Keratinocyte (primary cell): ENCODE data around the gene ARHGEF16. TPM values are rescaled to one million over a fixed set of nuclear protein-coding genes. Genes with fewer than 3 reads are reported as not detected.

ENCODE experiments used
- DNase-seq: peaks from one replicate; pipeline ENCODE4 v3.0.0-alpha.2; 2011; ENCODE audit warnings: low read depth, missing footprints, low spot score
- FAIRE-seq: peaks from 2 replicates; lab custom pipeline; 2011; peaks lifted over from hg19 to GRCh38; lab: Jason Lieb, UNC
- H2AFZ ChIP-seq: 2 replicates; pipeline ENCODE4 v1.6.0; 2012; ENCODE audit warnings: low read length, control low read depth, inconsistent platforms; ENCODE audit not compliant: control insufficient read depth
- H3K27ac ChIP-seq: 2 replicates; pipeline ENCODE4 v1.5.1; 2011; ENCODE audit warnings: low read length; ENCODE audit not compliant: control insufficient read depth, insufficient read depth
- H3K27me3 ChIP-seq: 3 replicates; pipeline ENCODE4 v1.6.0; 2011; ENCODE audit warnings: low read length; ENCODE audit not compliant: control insufficient read depth, insufficient read depth; ENCODE audit errors: extremely low read depth
- H3K36me3 ChIP-seq, 2 experiments: 2 replicates in 1 of 2; 3 replicates in 1 of 2; pipeline ENCODE4 v1.5.1; 2011; ENCODE audit warnings: low read length in 2 of 2, mild to moderate bottlenecking in 1 of 2; ENCODE audit not compliant: control insufficient read depth in 2 of 2, insufficient read depth in 2 of 2; ENCODE audit errors: extremely low read depth in 1 of 2
- H3K4me1 ChIP-seq: 3 replicates; pipeline ENCODE4 v1.5.1; 2011; ENCODE audit warnings: low read length; ENCODE audit not compliant: control insufficient read depth, insufficient read depth; ENCODE audit errors: extremely low read depth
- H3K4me2 ChIP-seq: 3 replicates; pipeline ENCODE4 v1.6.0; 2011; ENCODE audit warnings: low read depth, low read length; ENCODE audit not compliant: control insufficient read depth, insufficient read depth; ENCODE audit errors: extremely low read depth
- H3K4me3 ChIP-seq, 3 experiments: fragments of 200-600 bp in 1 of 3; sonication (generic) in 1 of 3; 2 replicates in 2 of 3; 3 replicates in 1 of 3; pipeline ENCODE4 v1.5.1; 2011 to 2016; ENCODE audit warnings: low read length in 3 of 3, mild to moderate bottlenecking in 3 of 3, control low read depth in 2 of 3, inconsistent platforms in 1 of 3, low read depth in 1 of 3, mixed read lengths in 1 of 3, mixed run types in 1 of 3, moderate library complexity in 1 of 3; ENCODE audit not compliant: control insufficient read depth in 2 of 3, insufficient read depth in 2 of 3; ENCODE audit errors: extremely low read depth in 1 of 3
- H3K79me2 ChIP-seq: 2 replicates; pipeline ENCODE4 v1.6.0; 2012; ENCODE audit warnings: low read length; ENCODE audit not compliant: control insufficient read depth, insufficient read depth
- H3K9ac ChIP-seq: 3 replicates; pipeline ENCODE4 v1.6.0; 2011; ENCODE audit warnings: low read length; ENCODE audit not compliant: control insufficient read depth, insufficient read depth; ENCODE audit errors: extremely low read depth
- H3K9me1 ChIP-seq: 3 replicates; pipeline ENCODE4 v1.6.0; 2011; ENCODE audit warnings: low read length; ENCODE audit not compliant: control insufficient read depth, insufficient read depth; ENCODE audit errors: extremely low read depth
- H3K9me3 ChIP-seq: 2 replicates; pipeline ENCODE4 v1.5.1; 2012; ENCODE audit warnings: low read depth, low read length; ENCODE audit not compliant: control insufficient read depth
- H4K20me1 ChIP-seq: 3 replicates; pipeline ENCODE4 v1.6.0; 2011; ENCODE audit warnings: low read length; ENCODE audit not compliant: control insufficient read depth, insufficient read depth; ENCODE audit errors: extremely low read depth
- EZH2 ChIP-seq: IDR thresholded peaks from one replicate; pipeline ENCODE4 v1.6.1; 2012; ENCODE audit warnings: inconsistent platforms, mild to moderate bottlenecking, low read length, moderate library complexity
- dilution Hi-C: fragments of 300-500 bp; cut with MboI; formaldehyde crosslinking; loops from one replicate; pipeline ENCODE4 v1.7.0; 2020; ENCODE audit warnings: low sequenced_read_pairs; ENCODE audit not compliant: extremely low pct_ligation_motif_present
- polyA plus RNA-seq, 5 experiments: library from polyadenylated mRNA; depleted of rRNA in 3 of 5; stranded (reverse) in 3 of 5; stranded (forward) in 1 of 5; unstranded in 1 of 5; fragments of >200 nt; gene quantifications; 1 replicate in 1 of 5; 2 replicates in 3 of 5; 3 replicates in 1 of 5; pipeline versions ENCODE4 v1.2.1 to v1.2.3, GENCODE V29; 2011 to 2012; ENCODE audit warnings: missing spikeins in 2 of 5, low read depth in 1 of 5, low replicate concordance in 1 of 5
- TF ChIP-seq, protein P1 (sequence below), 3 experiments: IDR thresholded peaks in 1 of 3; conservative IDR thresholded peaks in 1 of 3; optimal IDR thresholded peaks in 1 of 3; 2 replicates in 2 of 3; 3 replicates in 1 of 3; pipeline versions ENCODE3 to v1.5.1; 2011; ENCODE audit warnings: low read length in 3 of 3, mild to moderate bottlenecking in 3 of 3, moderate library complexity in 2 of 3, control low read depth in 1 of 3, inconsistent platforms in 1 of 3; ENCODE audit not compliant: insufficient read depth in 2 of 3; ENCODE audit errors: extremely low read depth in 1 of 3

ARHGEF16 gene
- polyA plus RNA-seq, 1 donor (not counting 4 experiments of a cell fraction or from before 2014, with no cell fraction given), result 6.2 TPM

DNA sequence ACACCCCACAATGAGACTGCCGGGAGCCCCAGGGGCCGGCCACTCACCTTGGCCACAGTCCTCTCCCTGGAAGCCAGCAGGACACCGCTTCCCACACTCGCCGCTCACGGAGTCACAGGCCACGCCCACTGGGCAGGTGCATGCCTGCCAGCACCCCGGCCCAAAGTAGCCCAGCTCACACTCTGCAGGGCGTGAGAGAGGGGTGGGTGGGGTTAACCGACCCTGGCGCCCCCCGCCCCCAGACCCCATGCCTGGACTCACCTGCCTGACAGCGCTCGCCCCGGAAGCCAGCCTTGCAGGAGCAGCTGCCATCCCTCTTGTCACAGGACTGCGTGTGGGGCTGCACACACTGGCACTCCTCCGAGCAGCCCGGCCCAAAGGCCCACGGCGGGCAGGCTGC lies 50.7 kb downstream of the ARHGEF16 start:
- Histone ChIP-seq H3K4me2 (no peak overlapping the region), H3K79me2 (no peaks in the 10 kb centered on the region), H3K9ac (no peak overlapping the region), H3K27me3 (peaks cover 11% of the 10 kb centered on the region), H2AFZ (no peak overlapping the region), H3K4me1 (peaks cover 6% of the 10 kb centered on the region), H3K9me1 (no peaks in the 10 kb centered on the region), H3K27ac (no peak overlapping the region), H3K36me3 (no peaks in the 10 kb centered on the region), H4K20me1 (no peaks in the 10 kb centered on the region), H3K4me3 (no peak overlapping the region), H3K9me3 (no peaks in the 10 kb centered on the region)
- dilution Hi-C loops, result no loop called here
- TF ChIP-seq, protein P1, sequence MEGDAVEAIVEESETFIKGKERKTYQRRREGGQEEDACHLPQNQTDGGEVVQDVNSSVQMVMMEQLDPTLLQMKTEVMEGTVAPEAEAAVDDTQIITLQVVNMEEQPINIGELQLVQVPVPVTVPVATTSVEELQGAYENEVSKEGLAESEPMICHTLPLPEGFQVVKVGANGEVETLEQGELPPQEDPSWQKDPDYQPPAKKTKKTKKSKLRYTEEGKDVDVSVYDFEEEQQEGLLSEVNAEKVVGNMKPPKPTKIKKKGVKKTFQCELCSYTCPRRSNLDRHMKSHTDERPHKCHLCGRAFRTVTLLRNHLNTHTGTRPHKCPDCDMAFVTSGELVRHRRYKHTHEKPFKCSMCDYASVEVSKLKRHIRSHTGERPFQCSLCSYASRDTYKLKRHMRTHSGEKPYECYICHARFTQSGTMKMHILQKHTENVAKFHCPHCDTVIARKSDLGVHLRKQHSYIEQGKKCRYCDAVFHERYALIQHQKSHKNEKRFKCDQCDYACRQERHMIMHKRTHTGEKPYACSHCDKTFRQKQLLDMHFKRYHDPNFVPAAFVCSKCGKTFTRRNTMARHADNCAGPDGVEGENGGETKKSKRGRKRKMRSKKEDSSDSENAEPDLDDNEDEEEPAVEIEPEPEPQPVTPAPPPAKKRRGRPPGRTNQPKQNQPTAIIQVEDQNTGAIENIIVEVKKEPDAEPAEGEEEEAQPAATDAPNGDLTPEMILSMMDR (optimal IDR thresholded peaks at IDR 0.05 in 1 of 3, IDR thresholded peaks at IDR 0.05 in 1 of 3, conservative IDR thresholded peaks at IDR 0.05 in 1 of 3; ENCODE audit: extremely low read depth in 1 of 3, insufficient read depth in 2 of 3, low read length in 3 of 3), result no peak
- TF ChIP-seq EZH2, result no peak
- DNase-seq, result no peak
- FAIRE-seq, result no peak

DNA sequence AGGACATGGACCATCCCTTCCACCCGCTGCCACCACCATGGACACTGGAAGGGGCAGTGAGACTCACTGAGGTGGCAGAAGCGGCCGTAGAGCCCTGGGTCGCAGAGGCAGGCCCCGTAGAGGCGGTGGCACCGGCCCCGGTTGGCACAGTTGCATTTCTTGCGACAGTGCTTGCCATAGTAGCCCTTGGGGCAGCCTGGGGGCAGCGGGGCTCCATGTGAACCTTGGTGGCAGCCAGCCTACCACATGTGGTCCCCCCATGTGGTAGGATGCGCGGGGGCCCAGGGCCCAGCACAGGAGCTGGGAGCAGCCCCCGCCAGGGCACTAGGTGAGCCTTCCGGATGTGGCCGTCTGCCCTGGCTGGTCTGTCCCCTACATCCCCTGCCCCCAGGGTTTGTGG lies 51.6 kb downstream of the ARHGEF16 start:
- H2AFZ ChIP-seq, result no peak overlapping the region
- no peak overlapping the region for H3K27ac ChIP-seq
- no peak overlapping the region for H3K4me3 ChIP-seq
- no peak for TF ChIP-seq EZH2
- TF ChIP-seq, protein P1 (optimal IDR thresholded peaks at IDR 0.05 in 1 of 3, IDR thresholded peaks at IDR 0.05 in 1 of 3, conservative IDR thresholded peaks at IDR 0.05 in 1 of 3; ENCODE audit: extremely low read depth in 1 of 3, insufficient read depth in 2 of 3, low read length in 3 of 3), result no peak
- peaks cover 11% of the 10 kb centered on the region for H3K27me3 ChIP-seq
- H3K4me1 ChIP-seq, result peaks cover 6% of the 10 kb centered on the region
- H3K9ac ChIP-seq, result no peak overlapping the region
- H4K20me1 ChIP-seq, result no peaks in the 10 kb centered on the region
- dilution Hi-C loops, result no loop called here
- DNase-seq (no peak), FAIRE-seq (no peak)
- H3K9me1 ChIP-seq, result no peaks in the 10 kb centered on the region
- H3K79me2 ChIP-seq, result no peaks in the 10 kb centered on the region
- no peaks in the 10 kb centered on the region for H3K9me3 ChIP-seq
- H3K4me2 ChIP-seq, result no peak overlapping the region
- no peaks in the 10 kb centered on the region for H3K36me3 ChIP-seq
